ENCODE measurements around the gene COPG2.

The COPG2 gene

DNA sequence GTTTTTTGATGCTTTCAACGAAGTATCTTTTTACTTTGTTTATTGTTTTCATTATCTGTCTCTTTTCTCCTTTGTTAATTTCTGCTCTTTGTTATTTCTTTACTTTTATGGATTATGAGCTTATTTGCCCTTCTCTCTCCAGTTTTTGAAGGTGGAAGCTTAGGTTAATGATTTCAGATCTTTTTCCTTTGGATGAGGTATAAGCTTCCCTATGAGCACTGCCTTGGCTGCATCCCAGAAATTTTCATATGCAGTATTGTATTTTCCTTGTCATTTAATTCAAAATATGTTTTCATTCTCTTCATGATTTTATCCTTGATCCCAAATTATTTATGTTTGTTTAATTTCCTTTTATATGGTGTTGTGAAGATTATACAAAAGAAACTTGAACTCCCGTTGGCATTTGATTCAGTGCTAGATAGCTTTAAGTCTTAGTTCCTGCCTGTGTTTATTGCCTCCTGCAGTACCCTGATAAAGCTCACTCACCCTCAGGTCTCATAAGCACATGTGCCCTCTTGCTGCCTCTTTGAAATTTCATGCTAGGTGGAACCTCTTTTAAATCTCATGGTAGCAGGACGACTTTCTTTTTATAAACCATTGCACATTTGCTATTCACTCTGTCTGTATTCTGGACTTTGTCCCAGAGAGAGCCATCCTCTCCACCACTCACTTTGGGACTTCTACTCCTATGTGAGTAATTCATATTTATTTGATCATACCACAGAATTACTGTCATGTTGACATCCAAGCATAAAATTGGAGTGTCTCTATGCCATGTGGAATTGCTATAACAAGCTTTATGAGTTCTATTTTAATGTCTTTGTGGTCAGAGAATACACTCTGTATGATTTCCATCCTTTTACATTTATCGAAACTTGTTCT, 204.8 kb downstream of the COPG2 start:
- no peak for DNase-seq

DNA sequence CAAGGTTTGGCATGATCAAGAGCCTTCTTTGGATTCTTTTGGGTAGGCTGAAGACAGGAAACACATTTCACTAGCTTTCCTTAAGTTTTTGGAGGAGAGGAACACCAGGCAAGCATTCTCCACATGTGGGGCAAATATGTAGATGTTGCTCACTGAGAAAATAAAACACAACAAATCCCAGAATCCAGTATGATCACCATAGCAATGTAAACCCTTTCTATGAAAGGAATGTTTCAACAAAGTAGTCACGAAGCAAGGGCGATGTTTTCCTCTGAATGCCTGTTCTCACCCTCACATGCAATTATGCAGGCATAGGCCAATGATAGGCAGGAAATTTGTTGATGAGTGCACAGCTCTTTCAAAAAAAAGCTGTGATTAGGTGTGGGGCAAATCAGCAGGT, 207.3 kb downstream of the COPG2 start:
- no peak for DNase-seq

DNA sequence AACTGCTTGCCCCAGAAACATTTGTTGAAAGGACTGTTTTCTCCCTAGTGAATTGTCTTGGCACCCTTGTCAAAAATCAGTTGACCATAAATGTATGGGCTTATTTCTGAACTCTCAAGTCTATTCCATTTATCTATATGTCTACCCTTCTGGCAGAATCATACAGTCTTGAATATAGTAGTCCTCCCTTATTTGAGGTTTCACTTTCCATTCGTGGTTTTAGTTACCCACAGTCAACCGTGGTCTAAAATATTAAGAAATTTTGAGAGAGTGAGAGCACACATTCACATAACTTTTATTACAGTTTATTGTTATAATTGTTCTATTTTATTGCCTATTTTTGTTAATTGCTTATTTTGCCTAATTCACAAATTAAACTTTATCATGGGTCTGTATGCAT, 210.3 kb downstream of the COPG2 start:
- DNase-seq = no peak

All from stimulated activated CD4-positive, alpha-beta T cell treated with anti-CD3 and anti-CD28 coated beads, Interleukin-12 subunit alpha, Interleukin-12 subunit beta, amount 100 ng/mL, for 4 hours (primary cell).